OCI-LY3 (cell line): ENCODE results near the gene DAO.

Experiments
- H2AFZ ChIP-seq: fragments of 200-600, 300-600 bp; shearing (Covaris generic); 2 replicates; pipeline ENCODE4 v1.6.0; 2014; ENCODE audit warnings: antibody characterized with exemption, low read depth, low read length
- H3K27ac ChIP-seq: fragments of 200-600, 300-600 bp; sonication (generic); 2 replicates; pipeline ENCODE4 v1.5.1; 2014; ENCODE audit warnings: mild to moderate bottlenecking, low read length, moderate library complexity, mixed read lengths
- H3K27me3 ChIP-seq: fragments of 200-600, 300-600 bp; sonication (generic); 2 replicates; pipeline ENCODE4 v1.6.1; 2014; ENCODE audit warnings: low read depth, low read length, mixed read lengths
- H3K36me3 ChIP-seq: fragments of 200-600, 300-600 bp; sonication (generic); replicated peaks from 2 replicates; pipeline ENCODE3; 2014; ENCODE audit warnings: low read depth, low read length, mixed read lengths
- H3K4me1 ChIP-seq: fragments of 300-600, 200-600 bp; sonication (generic); 2 replicates; pipeline ENCODE4 v1.6.1; 2014; ENCODE audit warnings: low read length, mixed read lengths
- H3K4me2 ChIP-seq: fragments of 200-600, 300-600 bp; sonication (generic); 2 replicates; pipeline ENCODE4 v1.6.1; 2014; ENCODE audit warnings: low read length, mixed read lengths
- H3K4me3 ChIP-seq: fragments of 300-600, 200-600 bp; sonication (generic); 2 replicates; pipeline ENCODE4 v1.5.1; 2014; ENCODE audit warnings: antibody characterized with exemption, mild to moderate bottlenecking, low read length, moderate library complexity
- H3K79me2 ChIP-seq: fragments of 300-600, 200-600 bp; shearing (Covaris generic); 2 replicates; pipeline ENCODE4 v1.6.1; 2014; ENCODE audit warnings: mild to moderate bottlenecking, low read length, mixed read lengths
- H3K9ac ChIP-seq: fragments of 300-600, 200-600 bp; shearing (Covaris generic); 2 replicates; pipeline ENCODE4 v1.6.0; 2014; ENCODE audit warnings: mild to moderate bottlenecking, low read length, moderate library complexity
- H3K9me3 ChIP-seq: fragments of 200-600, 300-600 bp; shearing (Covaris generic); 2 replicates; pipeline ENCODE4 v1.6.1; 2014; ENCODE audit warnings: low read length, mixed read lengths; ENCODE audit not compliant: insufficient read depth
- H4K20me1 ChIP-seq: fragments of 200-600, 300-600 bp; sonication (generic); 2 replicates; pipeline ENCODE4 v1.6.1; 2016; ENCODE audit warnings: low read length, mixed read lengths; ENCODE audit not compliant: insufficient read depth
- EZH2phosphoT487 ChIP-seq: fragments of 200-600 bp; shearing (Covaris generic); IDR thresholded peaks from 2 replicates; pipeline ENCODE4 v1.6.1; 2018; ENCODE audit warnings: antibody characterized with exemption, mixed run types, low read depth
- TF ChIP-seq, protein P1 (sequence below): fragments of 200-600, 300-600 bp; sonication (generic); IDR thresholded peaks from 2 replicates; pipeline ENCODE4 v1.5.1; 2014; ENCODE audit warnings: antibody characterized with exemption, low read length, low read depth

DAO gene

DNA sequence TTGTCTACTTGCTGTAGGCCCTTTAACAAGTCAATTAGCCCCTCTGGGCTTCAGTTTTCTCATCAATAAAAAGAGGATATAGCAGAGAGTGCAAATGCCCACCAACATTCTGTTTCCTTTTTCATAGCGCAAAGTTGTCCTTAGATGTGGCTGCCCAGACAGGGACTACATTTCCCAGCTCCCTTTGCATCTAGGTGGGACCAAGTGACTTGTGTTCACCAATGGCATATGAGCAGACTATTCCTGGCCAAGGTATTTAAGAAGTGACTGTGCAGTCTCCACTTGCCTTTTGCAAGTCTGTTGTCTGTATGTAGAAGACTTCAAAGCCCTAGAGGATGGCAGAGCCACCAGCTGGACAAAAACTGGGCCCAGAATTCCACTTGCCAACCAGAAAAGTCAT lies 59.7 kb downstream of the DAO start:
- H3K4me2 ChIP-seq, result no peak overlapping the region
- H3K27ac ChIP-seq, result no peak overlapping the region
- H3K27me3 ChIP-seq, result peaks cover 80% of the 10 kb centered on the region
- H3K9ac ChIP-seq, result no peak overlapping the region
- peaks cover 35% of the 10 kb centered on the region for H4K20me1 ChIP-seq
- H2AFZ ChIP-seq, result no peak overlapping the region
- H3K4me3 ChIP-seq, result no peak overlapping the region
- no peaks in the 10 kb centered on the region for H3K9me3 ChIP-seq
- H3K79me2 ChIP-seq, result no peaks in the 10 kb centered on the region
- no peaks in the 10 kb centered on the region for H3K36me3 ChIP-seq
- H3K4me1 ChIP-seq, result peaks cover 15% of the 10 kb centered on the region
- TF ChIP-seq, protein P1, sequence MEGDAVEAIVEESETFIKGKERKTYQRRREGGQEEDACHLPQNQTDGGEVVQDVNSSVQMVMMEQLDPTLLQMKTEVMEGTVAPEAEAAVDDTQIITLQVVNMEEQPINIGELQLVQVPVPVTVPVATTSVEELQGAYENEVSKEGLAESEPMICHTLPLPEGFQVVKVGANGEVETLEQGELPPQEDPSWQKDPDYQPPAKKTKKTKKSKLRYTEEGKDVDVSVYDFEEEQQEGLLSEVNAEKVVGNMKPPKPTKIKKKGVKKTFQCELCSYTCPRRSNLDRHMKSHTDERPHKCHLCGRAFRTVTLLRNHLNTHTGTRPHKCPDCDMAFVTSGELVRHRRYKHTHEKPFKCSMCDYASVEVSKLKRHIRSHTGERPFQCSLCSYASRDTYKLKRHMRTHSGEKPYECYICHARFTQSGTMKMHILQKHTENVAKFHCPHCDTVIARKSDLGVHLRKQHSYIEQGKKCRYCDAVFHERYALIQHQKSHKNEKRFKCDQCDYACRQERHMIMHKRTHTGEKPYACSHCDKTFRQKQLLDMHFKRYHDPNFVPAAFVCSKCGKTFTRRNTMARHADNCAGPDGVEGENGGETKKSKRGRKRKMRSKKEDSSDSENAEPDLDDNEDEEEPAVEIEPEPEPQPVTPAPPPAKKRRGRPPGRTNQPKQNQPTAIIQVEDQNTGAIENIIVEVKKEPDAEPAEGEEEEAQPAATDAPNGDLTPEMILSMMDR, result no peak
- TF ChIP-seq EZH2phosphoT487, result no peak

DNA sequence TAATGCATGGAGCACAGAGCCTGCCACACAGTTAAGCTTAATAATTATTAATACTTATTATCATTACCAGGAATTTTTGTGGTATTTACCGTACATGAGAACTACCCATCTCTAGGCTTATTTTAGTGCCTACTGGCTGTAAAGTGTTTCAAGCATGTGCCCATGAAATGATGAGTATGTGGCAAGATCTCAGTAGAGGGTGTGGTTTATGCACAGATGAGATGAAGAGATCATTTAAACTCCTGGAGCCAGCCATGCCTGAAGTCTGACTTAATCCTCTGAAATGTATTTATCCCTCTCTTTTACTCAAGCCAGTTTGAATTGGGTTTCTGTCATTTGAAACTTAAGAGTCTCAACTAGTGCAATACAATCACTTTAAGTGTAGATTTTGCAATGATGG lies 60.2 kb downstream of the DAO start:
- H4K20me1 ChIP-seq, result peaks cover 32% of the 10 kb centered on the region
- TF ChIP-seq EZH2phosphoT487, result no peak
- TF ChIP-seq, protein P1, result no peak
- no peaks in the 10 kb centered on the region for H3K9me3 ChIP-seq
- H3K27me3 ChIP-seq, result peaks cover 81% of the 10 kb centered on the region
- no peak overlapping the region for H2AFZ ChIP-seq
- H3K4me2 ChIP-seq, result no peak overlapping the region
- H3K79me2 ChIP-seq, result no peaks in the 10 kb centered on the region
- peaks cover 9% of the 10 kb centered on the region for H3K4me1 ChIP-seq
- H3K4me3 ChIP-seq, result no peak overlapping the region
- no peaks in the 10 kb centered on the region for H3K36me3 ChIP-seq
- H3K27ac ChIP-seq, result no peak overlapping the region
- H3K9ac ChIP-seq, result no peak overlapping the region

DNA sequence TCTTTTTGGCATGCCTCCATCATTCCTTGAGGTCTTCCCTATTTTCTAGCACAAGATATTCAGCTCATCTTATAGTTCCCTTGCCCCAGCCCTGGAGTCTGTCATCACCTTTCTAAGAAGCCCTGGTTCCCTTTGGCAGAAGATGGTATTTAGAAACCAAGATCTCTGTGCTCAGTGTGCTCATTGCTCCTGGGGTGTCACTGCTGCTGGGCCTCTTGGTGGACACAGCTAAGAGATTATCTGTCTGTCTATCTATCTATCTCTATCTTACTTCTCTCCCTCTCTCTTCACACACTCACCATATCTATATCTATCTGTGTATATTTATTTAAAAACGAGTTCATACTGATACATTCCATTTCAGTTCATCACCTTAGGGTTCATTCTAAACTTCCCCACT lies 67.2 kb downstream of the DAO start:
- Histone ChIP-seq H3K27ac (no peak overlapping the region), H3K79me2 (no peaks in the 10 kb centered on the region), H4K20me1 (no peaks in the 10 kb centered on the region), H3K9ac (no peak overlapping the region), H3K4me2 (no peak overlapping the region), H3K36me3 (no peaks in the 10 kb centered on the region), H3K9me3 (peaks cover 6% of the 10 kb centered on the region; the same call in 1 of the 2 replicates), H3K4me1 (peaks cover 3% of the 10 kb centered on the region; the same call in 1 of the 2 replicates), H2AFZ (no peak overlapping the region), H3K27me3 (peaks cover 61% of the 10 kb centered on the region), H3K4me3 (no peak overlapping the region)
- TF ChIP-seq EZH2phosphoT487, result no peak

DNA sequence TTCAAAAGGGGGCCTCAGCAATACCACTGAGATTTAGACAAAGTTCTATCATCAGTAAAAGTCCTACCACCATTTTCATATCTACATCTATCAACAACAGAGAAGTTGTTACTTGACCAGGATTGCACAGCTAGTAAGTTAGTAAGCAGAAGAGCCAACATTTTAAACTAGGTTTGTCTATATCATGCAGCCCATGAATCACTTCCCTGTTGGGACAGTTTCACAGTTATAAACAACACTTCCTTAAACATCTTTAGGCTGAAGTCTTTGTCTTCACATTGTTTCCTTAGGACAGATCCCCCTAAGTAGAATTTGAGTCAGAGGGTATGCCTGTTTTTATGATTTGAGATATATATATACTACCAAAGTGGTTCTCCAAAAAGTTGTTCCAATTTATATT lies 68.5 kb downstream of the DAO start:
- H3K4me1 ChIP-seq, result peaks cover 3% of the 10 kb centered on the region; the same call in 1 of the 2 replicates
- peaks cover 59% of the 10 kb centered on the region for H3K27me3 ChIP-seq
- no peak overlapping the region for H2AFZ ChIP-seq
- no peaks in the 10 kb centered on the region for H3K36me3 ChIP-seq
- H3K27ac ChIP-seq, result no peak overlapping the region
- H3K4me2 ChIP-seq, result no peak overlapping the region
- no peaks in the 10 kb centered on the region for H4K20me1 ChIP-seq
- no peak overlapping the region for H3K9ac ChIP-seq
- TF ChIP-seq EZH2phosphoT487, result no peak
- TF ChIP-seq, protein P1, result no peak
- H3K9me3 ChIP-seq, result peaks cover 6% of the 10 kb centered on the region; the same call in 1 of the 2 replicates
- H3K79me2 ChIP-seq, result no peaks in the 10 kb centered on the region
- H3K4me3 ChIP-seq, result no peak overlapping the region
